ENCODE results near the gene RNF121.

- TF ChIP-seq CTCF (IDR thresholded peaks at IDR 0.05; ENCODE audit: low read depth, low read length, missing input control) = no peak
- no peak for TF ChIP-seq JUND (IDR thresholded peaks at IDR 0.05)
- TF ChIP-seq YY1 (IDR thresholded peaks at IDR 0.05) = no peak
- TF ChIP-seq GABPA (IDR thresholded peaks at IDR 0.05 in 1 of 2, conservative IDR thresholded peaks at IDR 0.05 in 1 of 2) = no peak
- no peak for TF ChIP-seq REST (IDR thresholded peaks at IDR 0.05)
Observed at GRCh38 chr11:72014761-72015320, 86.0 kb downstream of the RNF121 start.
